Stimulated activated CD4-positive, alpha-beta T cell treated with anti-CD3 and anti-CD28 coated beads, Interleukin-4, amount 100 ng/mL, for 1 hour (primary cell): ENCODE results near the gene PSMG1.
"Not testable (repeated sequence)": the region's sequence is repeated elsewhere in the genome, so short reads cannot be mapped to it uniquely, and the experiment has no call there.

Source experiments
- DNase-seq: peaks from one replicate; pipeline ENCODE4 v3.0.0-alpha.2; 2020

Gene PSMG1

GRCh38 chr21:39153842-39154241, 29.4 kb downstream of the PSMG1 start:
- DNase-seq: no peak

- no peak for DNase-seq
Observed at GRCh38 chr21:39153373-39153772, 29.9 kb downstream of the PSMG1 start.

DNA sequence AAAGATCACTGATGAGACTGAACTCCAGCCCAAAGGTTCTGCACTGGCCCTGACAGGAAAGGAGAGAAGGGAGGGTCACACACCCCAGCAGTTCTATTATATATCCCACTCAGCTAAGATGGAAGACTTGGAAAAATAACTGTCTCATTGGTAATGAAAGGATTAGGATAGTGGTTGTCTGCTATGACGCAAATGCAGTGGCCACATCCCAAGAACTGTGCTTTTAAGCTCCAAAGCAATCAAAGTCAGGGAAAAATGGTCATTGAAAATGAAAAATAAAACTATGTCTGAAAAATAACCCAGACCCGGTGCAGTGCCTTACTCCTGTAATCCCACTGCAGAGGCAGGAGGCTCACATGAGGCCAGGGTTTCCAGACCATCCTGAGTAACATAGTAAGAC, 31.0 kb downstream of the PSMG1 start:
- no peak for DNase-seq

DNA sequence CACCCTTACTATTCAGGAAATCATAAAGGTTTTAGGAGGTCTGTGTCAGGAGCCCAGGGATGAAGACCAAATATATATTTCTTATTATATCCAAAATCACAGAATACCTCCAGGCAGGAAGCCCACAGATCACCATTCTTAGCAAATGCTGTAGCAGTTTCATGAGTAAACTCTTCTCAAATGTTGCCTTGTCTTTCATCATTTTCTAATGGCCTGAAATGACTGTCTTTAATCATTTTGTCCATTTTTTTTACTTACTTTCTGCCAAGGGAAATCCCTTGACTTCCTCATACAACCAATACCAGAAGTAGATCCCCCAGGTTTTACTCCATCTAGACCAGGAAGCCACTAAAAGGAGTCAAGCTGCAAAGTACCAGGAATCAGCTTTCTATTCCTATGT, 32.4 kb downstream of the PSMG1 start:
- DNase-seq: no peak

DNA sequence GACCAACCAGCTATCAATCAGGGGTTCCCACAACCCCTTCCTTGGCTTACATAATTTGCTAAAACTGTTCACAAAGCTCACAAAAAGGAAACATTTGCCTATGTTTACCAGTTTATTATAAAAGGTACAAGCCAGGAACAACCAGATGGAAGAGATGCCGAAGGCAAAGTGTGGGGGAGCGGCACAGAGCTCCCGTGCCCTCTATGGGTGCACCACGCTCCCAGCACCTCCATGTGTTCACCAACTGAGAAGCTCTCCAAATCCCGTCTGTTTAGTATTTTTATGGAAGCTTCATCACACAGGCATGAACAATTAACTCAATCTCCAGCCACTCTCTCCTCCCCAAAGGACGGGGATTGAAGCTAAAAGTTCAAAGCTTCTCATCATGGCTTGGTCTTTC, 32.9 kb downstream of the PSMG1 start:
- no peak for DNase-seq

DNA sequence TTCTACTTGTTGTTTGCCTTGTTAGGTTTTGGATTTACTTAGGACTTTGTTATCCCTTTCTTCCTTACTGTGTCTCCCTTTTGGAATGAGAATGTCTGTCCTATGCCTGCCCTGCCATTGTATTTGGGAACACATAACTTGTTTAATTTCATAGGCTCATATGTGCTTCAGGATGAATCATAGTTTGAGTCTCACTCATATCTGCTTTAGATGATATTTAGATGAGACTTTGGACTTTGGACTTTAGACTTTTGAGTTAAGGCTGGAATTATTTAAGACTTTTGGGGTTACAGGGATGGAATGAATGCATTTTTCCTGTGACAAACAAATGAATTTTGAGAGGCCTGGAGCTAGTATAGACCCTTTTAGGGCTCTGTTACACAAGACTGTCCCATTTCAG, 33.4 kb downstream of the PSMG1 start:
- no peak for DNase-seq

GRCh38 chr21:39148975-39149374, 34.3 kb downstream of the PSMG1 start:
- DNase-seq: no peak

- DNase-seq: no peak
Observed at GRCh38 chr21:39144191-39144590, 39.1 kb downstream of the PSMG1 start.

DNA sequence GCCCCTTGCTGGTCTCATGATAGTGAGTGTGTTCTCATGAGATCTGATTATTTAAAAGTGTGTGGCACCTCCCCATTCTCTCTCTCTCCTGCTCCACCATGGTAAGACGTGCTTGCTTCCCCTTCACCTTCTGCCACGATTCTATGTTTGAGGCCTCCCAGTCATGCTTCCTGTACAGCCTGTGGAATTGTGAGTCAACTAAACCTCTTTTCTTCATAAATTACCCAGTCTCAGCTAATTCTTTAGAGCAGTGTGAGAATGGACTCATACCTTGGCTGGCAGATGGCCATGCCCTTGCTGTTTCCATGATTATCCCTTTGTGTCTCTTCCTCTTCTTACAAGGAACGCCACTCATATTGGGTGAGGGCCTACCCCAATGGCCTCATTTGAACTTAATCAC, 40.3 kb downstream of the PSMG1 start:
- DNase-seq: no peak

DNA sequence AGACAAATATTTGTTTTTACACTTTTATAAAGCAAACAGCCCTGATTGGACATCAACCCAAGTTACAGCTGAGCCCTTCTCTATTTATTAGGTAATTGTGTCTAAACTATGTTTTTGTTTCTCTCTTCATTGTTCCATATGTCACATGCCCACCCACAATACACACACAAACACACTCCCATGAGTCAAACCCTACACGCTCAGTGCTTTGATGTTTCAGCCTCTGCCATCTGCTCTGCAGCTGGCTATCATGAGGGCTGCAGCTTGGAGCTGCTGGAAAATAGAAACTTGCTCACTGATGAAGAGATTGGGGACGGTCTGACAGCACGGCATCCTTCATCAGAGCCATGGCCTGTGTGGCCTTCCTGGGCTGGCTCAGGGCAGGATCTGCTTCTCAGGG, 41.7 kb downstream of the PSMG1 start:
- DNase-seq: no peak

GRCh38 chr21:39137248-39138178, 45.7 kb downstream of the PSMG1 start:
- DNase-seq: no peak

GRCh38 chr21:39136711-39137110, 46.5 kb downstream of the PSMG1 start:
- DNase-seq: no peak

- DNase-seq: not testable (repeated sequence)
Observed at GRCh38 chr21:39136138-39136537, 47.1 kb downstream of the PSMG1 start.

GRCh38 chr21:39134288-39134810, 48.9 kb downstream of the PSMG1 start:
- DNase-seq: no peak

DNA sequence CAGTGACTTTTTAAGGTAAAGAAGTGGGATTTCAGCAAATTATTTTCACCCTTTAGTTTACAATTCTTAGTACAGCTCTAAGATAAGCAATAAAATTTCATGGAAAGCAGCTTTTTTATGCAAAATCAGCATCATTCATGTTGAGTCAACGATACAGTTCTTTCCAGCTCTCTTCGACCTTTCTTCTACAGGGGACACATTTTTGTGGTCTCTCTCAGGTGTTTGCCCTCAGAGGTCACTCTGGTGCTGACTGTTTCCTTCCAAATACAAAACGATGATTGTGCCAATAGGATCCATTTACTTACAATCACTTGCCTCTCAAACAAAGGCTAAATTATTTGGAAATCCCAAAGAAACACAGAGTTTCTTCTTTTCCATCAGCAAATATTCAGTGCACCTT, 51.0 kb downstream of the PSMG1 start:
- DNase-seq: no peak

GRCh38 chr21:39131791-39132190, 51.5 kb downstream of the PSMG1 start:
- no peak for DNase-seq

GRCh38 chr21:39127506-39127905, 55.7 kb downstream of the PSMG1 start:
- DNase-seq: no peak

DNA sequence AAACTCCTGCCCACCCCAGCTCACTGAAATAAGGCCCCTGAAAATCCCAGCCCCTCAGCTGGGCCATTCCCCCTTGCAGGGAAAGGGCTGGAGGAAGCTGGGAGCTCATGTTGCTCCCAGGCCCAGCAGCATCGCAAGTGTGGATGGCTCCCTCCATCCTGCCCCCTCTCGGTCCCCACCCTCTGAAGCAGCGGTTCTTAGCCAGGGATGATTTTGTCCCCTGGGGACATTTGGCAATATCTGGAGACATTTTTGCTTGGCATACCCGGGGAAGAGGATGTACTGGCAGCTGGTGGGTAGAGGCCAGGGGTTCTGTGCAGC, 56.8 kb downstream of the PSMG1 start:
- no peak for DNase-seq

- DNase-seq: no peak
Observed at GRCh38 chr21:39125752-39126485, 57.3 kb downstream of the PSMG1 start.
